Uterus (tissue), 4 donors: ENCODE data around the gene PAIP2. TPM values are rescaled to one million over a fixed set of nuclear protein-coding genes. Genes with fewer than 3 reads are reported as not detected.

Experiments
- DNase-seq, 2 donors: peaks; one replicate each; pipeline ENCODE4 v3.0.0-alpha.2; 2019 to 2020
- H3K27ac ChIP-seq, 2 donors: fragments of 200-600 bp; sonication (generic); 1 replicate in 1 of 2; 2 replicates in 1 of 2; pipeline ENCODE4 v1.5.1; 2016 to 2018
- H3K27me3 ChIP-seq, 2 donors: fragments of 200-600 bp; sonication (generic); one replicate each; pipeline ENCODE4 v1.5.1; 2018 to 2019; ENCODE audit warnings: control low read depth in 1 of 2
- H3K36me3 ChIP-seq, 2 donors: fragments of 200-600 bp; sonication (generic); one replicate each; pipeline ENCODE4 v1.5.1; 2019; ENCODE audit warnings: control low read depth in 1 of 2
- H3K4me1 ChIP-seq, 2 donors: fragments of 200-600 bp; sonication (generic); one replicate each; pipeline ENCODE4 v1.5.1; 2018 to 2019; ENCODE audit warnings: control low read depth in 1 of 2
- H3K4me3 ChIP-seq, 2 donors: fragments of 200-600 bp; sonication (generic); 1 replicate in 1 of 2; 2 replicates in 1 of 2; pipeline ENCODE4 v1.5.1; 2018 to 2019; ENCODE audit warnings: mild to moderate bottlenecking in 1 of 2
- H3K9me3 ChIP-seq, 2 donors: fragments of 200-600 bp; sonication (generic); one replicate each; pipeline ENCODE4 v1.5.1; 2019; ENCODE audit warnings: control low read depth in 1 of 2
- POLR2A ChIP-seq, 2 donors: fragments of 450-650 bp; IDR thresholded peaks; one replicate each; pipeline ENCODE4 v1.6.1; 2016; ENCODE audit warnings: antibody characterized with exemption in 2 of 2, mild to moderate bottlenecking in 1 of 2, moderate library complexity in 1 of 2
- intact Hi-C: fragments of 100-400 bp; cut with DNase I; formaldehyde crosslinking; loops from one replicate; pipeline ENCODE4 v1.15.1; 2023; ENCODE audit warnings: low total_unique reads
- total RNA-seq, 4 donors: library from RNA; depleted of rRNA in 3 of 4; stranded (reverse); fragments of >200 nt in 3 of 4; gene quantifications; one replicate each; pipeline versions ENCODE4 v1.1.0 to v1.2.4, GENCODE V29; 2014 to 2023
- TF ChIP-seq, protein P1 (sequence below), 4 experiments: fragments of 200-600 bp in 2 of 4; fragments of 450-650 bp in 2 of 4; sonication (generic) in 2 of 4; IDR thresholded peaks; one replicate each; pipeline ENCODE4 v1.5.1; 2016 to 2019; ENCODE audit warnings: antibody characterized with exemption in 4 of 4, mild to moderate bottlenecking in 2 of 4, moderate library complexity in 1 of 4
- donor health status: DM: yes; HTN: yes; CAD: no.

Gene PAIP2
- total RNA-seq, 4 donors from 2014 or later, result 43.5 to 144 (median 87.7) TPM

DNA sequence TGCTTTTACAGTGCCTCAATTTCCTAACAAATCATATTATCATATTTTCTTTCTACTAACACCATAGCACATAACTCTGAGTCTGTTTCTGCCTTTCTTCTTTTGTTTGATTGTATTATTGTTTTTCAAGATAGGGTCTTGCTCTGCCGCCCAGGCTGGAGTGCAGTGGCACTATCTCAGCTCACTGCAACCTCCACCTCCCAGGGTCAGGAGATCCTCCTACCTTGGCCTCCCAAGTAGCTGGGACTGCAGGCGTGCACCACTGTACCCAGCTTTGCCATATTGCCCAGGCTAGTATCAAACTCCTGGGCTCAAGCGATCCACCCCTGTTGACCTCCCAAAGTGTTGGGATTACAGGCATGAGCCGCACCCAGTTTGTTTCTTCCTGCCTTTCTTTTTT is 18.7 kb downstream of the PAIP2 start:
- Histone ChIP-seq H3K4me3 (no peak overlapping the region), H3K27me3 (no peaks in the 10 kb centered on the region), H3K27ac (no peak overlapping the region), H3K36me3 (no peaks in the 10 kb centered on the region), H3K4me1 (peaks cover 0 to 5% of the 10 kb centered on the region in 2 donors), H3K9me3 (no peaks in the 10 kb centered on the region)
- DNase-seq, result no peak
- intact Hi-C loops, result no loop called here
- TF ChIP-seq, protein P1, sequence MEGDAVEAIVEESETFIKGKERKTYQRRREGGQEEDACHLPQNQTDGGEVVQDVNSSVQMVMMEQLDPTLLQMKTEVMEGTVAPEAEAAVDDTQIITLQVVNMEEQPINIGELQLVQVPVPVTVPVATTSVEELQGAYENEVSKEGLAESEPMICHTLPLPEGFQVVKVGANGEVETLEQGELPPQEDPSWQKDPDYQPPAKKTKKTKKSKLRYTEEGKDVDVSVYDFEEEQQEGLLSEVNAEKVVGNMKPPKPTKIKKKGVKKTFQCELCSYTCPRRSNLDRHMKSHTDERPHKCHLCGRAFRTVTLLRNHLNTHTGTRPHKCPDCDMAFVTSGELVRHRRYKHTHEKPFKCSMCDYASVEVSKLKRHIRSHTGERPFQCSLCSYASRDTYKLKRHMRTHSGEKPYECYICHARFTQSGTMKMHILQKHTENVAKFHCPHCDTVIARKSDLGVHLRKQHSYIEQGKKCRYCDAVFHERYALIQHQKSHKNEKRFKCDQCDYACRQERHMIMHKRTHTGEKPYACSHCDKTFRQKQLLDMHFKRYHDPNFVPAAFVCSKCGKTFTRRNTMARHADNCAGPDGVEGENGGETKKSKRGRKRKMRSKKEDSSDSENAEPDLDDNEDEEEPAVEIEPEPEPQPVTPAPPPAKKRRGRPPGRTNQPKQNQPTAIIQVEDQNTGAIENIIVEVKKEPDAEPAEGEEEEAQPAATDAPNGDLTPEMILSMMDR (IDR thresholded peaks at IDR 0.05), result no peak
- no peak for TF ChIP-seq POLR2A (IDR thresholded peaks at IDR 0.05)

DNA sequence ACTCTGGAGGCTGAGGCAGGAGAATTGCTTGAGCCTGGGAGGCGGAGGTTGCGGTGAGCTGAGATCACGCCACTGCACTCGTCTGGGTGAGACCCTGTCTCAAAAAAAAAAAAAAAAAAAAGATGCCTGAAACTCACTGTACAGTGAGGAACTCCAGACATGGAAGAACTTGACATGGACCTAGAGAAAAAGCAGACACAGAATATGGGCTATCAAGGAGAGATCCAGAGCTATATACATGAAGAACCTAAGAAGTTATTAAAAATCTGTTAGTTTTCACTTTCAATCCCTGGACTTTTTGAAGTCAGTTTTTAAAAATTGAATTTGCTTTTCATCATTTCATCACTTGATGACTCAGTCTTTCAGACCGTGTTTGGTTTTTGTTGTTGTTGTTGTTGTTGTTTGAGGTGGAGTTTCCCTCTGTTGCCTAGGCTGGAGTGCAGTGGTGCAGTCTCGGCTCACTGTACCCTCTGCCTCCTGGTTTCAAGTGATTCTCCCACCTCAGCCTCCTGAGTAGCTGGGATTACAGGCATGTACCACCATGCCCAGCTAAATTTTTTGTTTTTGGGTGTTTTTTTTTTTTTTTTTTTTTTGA is 20.3 kb downstream of the PAIP2 start:
- H3K36me3 ChIP-seq, result no peaks in the 10 kb centered on the region
- DNase-seq, result no peak
- TF ChIP-seq POLR2A (IDR thresholded peaks at IDR 0.05), result no peak
- TF ChIP-seq, protein P1 (IDR thresholded peaks at IDR 0.05), result no peak
- H3K27me3 ChIP-seq, result no peaks in the 10 kb centered on the region
- H3K4me1 ChIP-seq, result peaks cover 0 to 5% of the 10 kb centered on the region in 2 donors
- H3K27ac ChIP-seq, result no peak overlapping the region
- H3K4me3 ChIP-seq, result no peak overlapping the region
- no peaks in the 10 kb centered on the region for H3K9me3 ChIP-seq
- intact Hi-C loops, result no loop called here

DNA sequence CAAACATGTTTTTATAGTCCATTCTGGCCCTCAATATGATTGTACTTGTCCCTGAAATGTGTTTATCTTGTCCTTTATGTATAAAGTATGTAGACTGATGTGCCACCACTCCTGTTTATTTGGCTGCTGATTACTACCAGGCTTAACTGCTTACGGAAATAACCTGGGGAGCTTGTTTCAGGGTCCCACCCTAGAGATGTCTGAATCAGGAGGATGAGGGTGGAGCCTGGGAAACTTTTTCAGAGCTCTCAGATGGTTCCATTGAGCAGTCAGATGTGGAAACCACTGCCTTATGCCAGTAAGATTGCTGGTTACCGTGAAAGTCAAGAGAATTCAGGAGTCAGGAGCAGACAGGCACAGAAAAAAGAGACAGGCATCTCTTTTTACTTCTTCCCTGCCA is 22.3 kb downstream of the PAIP2 start:
- DNase-seq, result no peak
- intact Hi-C loops, result no loop called here
- Histone ChIP-seq H3K4me1 (peaks cover 0 to 5% of the 10 kb centered on the region in 2 donors), H3K36me3 (no peaks in the 10 kb centered on the region), H3K27me3 (no peaks in the 10 kb centered on the region), H3K27ac (peak overlapping the region; percentile 3 to 6), H3K4me3 (no peak overlapping the region), H3K9me3 (no peaks in the 10 kb centered on the region)
- no peak for TF ChIP-seq POLR2A (IDR thresholded peaks at IDR 0.05)
- TF ChIP-seq, protein P1 (IDR thresholded peaks at IDR 0.05), result no peak

DNA sequence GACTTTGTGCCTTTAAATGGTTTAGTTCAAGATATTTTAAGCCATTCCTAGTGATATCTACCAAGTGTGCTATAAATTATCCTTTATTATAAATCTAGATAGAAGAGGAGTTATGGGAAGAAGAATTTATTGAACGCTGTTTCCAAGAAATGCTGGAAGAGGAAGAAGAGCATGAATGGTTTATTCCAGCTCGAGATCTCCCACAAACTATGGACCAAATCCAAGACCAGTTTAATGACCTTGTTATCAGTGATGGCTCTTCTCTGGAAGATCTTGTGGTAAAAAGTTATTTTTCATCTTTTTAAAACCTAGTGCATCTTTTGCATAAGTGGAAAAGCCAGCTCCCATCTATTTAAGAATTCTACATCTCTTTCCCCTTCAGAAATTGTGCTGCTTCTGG is 22.8 kb downstream of the PAIP2 start:
- no peak for DNase-seq
- H3K27ac ChIP-seq, result peak overlapping the region; percentile 3 to 6
- TF ChIP-seq POLR2A (IDR thresholded peaks at IDR 0.05), result no peak
- TF ChIP-seq, protein P1 (IDR thresholded peaks at IDR 0.05), result no peak
- no peaks in the 10 kb centered on the region for H3K9me3 ChIP-seq
- peaks cover 0 to 5% of the 10 kb centered on the region in 2 donors for H3K4me1 ChIP-seq
- no peak overlapping the region for H3K4me3 ChIP-seq
- H3K27me3 ChIP-seq, result no peaks in the 10 kb centered on the region
- intact Hi-C loops, result no loop called here
- no peaks in the 10 kb centered on the region for H3K36me3 ChIP-seq

DNA sequence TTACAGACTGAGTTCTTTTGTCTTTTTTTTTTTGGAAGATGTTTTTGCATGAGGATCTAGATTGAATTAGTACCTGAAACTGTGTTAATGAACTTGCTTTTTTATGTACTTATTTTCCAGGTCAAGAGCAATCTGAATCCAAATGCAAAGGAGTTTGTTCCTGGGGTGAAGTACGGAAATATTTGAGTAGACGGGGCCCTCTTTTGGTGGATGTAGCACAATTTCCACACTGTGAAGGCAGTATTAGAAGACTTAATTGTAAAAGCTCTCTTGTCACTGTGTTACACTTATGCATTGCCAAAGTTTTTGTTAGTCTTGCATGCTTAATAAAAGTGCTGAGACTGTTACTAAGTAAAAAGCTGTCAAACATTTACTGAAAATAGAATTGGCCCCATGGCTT is 27.0 kb downstream of the PAIP2 start:
- H3K4me3 ChIP-seq, result no peak overlapping the region
- intact Hi-C loops, result no loop called here
- no peak overlapping the region for H3K27ac ChIP-seq
- TF ChIP-seq, protein P1 (IDR thresholded peaks at IDR 0.05), result no peak
- no peaks in the 10 kb centered on the region for H3K27me3 ChIP-seq
- no peaks in the 10 kb centered on the region for H3K36me3 ChIP-seq
- peaks cover 0 to 5% of the 10 kb centered on the region in 2 donors for H3K4me1 ChIP-seq
- DNase-seq, result no peak
- no peaks in the 10 kb centered on the region for H3K9me3 ChIP-seq
